ENCODE measurements around the gene LPCAT2.

LPCAT2 gene

DNA sequence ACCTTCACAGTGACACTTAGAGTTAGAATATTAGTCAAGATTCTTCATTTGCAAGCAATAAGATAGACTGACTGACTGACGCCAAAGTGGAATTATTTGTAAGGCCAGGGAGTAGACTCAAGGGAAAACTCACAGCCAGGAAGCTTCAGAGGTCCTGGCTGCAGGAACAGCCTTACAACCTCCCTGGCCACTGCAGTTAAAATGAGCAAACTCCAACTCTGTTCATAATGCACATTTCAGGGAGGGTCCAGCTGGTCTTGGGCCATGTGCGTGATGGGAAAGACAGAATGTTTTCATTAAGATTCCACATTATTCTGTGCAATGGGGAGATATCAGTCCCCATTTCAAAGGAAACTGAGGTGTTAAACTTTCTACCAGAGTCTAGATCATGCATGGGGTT lies 67.5 kb downstream of the LPCAT2 start:
- TF ChIP-seq, protein P1, sequence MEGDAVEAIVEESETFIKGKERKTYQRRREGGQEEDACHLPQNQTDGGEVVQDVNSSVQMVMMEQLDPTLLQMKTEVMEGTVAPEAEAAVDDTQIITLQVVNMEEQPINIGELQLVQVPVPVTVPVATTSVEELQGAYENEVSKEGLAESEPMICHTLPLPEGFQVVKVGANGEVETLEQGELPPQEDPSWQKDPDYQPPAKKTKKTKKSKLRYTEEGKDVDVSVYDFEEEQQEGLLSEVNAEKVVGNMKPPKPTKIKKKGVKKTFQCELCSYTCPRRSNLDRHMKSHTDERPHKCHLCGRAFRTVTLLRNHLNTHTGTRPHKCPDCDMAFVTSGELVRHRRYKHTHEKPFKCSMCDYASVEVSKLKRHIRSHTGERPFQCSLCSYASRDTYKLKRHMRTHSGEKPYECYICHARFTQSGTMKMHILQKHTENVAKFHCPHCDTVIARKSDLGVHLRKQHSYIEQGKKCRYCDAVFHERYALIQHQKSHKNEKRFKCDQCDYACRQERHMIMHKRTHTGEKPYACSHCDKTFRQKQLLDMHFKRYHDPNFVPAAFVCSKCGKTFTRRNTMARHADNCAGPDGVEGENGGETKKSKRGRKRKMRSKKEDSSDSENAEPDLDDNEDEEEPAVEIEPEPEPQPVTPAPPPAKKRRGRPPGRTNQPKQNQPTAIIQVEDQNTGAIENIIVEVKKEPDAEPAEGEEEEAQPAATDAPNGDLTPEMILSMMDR (IDR thresholded peaks at IDR 0.05; ENCODE audit: low read depth, low read length): no peak
- no peak overlapping the region for H3K27ac ChIP-seq
- H3K4me3 ChIP-seq (ENCODE audit: low read depth, low read length): no peak overlapping the region
- peaks cover 5% of the 10 kb centered on the region; the same call in 1 of the 2 replicates for H3K36me3 ChIP-seq
- DNase-seq: no peak
- H3K27me3 ChIP-seq (ENCODE audit: insufficient read depth, low read depth, severe bottlenecking): no peaks in the 10 kb centered on the region
- no peaks in the 10 kb centered on the region for H3K9me3 ChIP-seq (ENCODE audit: severe bottlenecking)

DNA sequence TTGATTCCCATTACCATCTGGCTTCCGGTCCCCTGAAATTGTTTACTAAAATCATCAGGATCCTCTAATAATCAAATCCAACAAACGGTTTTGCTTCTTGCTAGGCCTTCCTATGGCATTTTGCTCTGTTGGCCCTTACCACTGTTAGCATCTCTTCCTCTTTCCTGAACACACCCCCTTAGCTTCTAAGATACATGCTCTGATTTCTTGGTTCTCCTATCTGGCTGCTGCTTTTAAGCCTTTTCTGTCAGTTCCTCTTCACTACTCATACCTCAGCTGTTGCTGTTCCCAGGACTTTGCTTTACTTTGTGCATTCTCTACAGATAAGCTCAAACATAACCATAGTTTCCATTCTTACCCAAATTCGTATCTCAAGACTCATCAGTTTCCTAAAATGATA lies 69.0 kb downstream of the LPCAT2 start:
- Histone ChIP-seq H3K4me3 (ENCODE audit: low read depth, low read length) (no peak overlapping the region), H3K27me3 (ENCODE audit: insufficient read depth, low read depth, severe bottlenecking) (no peaks in the 10 kb centered on the region), H3K27ac (no peak overlapping the region), H3K36me3 (peaks cover 5% of the 10 kb centered on the region; the same call in 1 of the 2 replicates), H3K9me3 (ENCODE audit: severe bottlenecking) (no peaks in the 10 kb centered on the region)
- no peak for DNase-seq
- TF ChIP-seq, protein P1 (IDR thresholded peaks at IDR 0.05; ENCODE audit: low read depth, low read length): no peak

DNA sequence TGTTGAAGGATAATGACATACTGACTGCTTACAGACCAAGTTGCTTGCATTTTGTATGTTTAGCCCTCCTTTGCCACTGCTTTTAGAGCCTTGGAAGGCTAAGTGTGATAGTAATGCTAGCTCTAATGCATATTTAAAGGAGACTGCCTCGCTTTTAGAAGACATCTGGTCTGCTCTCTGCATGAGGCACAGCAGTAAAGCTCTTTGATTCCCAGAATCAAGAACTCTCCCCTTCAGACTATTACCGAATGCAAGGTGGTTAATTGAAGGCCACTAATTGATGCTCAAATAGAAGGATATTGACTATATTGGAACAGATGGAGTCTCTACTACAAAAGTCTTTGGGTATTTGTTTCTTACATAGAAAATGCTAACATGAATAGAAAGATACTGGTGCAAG lies 76.8 kb downstream of the LPCAT2 start:
- Histone ChIP-seq H3K36me3 (no peaks in the 10 kb centered on the region), H3K27ac (no peak overlapping the region), H3K4me3 (ENCODE audit: low read depth, low read length) (no peak overlapping the region), H3K9me3 (ENCODE audit: severe bottlenecking) (no peaks in the 10 kb centered on the region), H3K27me3 (ENCODE audit: insufficient read depth, low read depth, severe bottlenecking) (no peaks in the 10 kb centered on the region)
- TF ChIP-seq, protein P1 (IDR thresholded peaks at IDR 0.05; ENCODE audit: low read depth, low read length): no peak
- DNase-seq: no peak

DNA sequence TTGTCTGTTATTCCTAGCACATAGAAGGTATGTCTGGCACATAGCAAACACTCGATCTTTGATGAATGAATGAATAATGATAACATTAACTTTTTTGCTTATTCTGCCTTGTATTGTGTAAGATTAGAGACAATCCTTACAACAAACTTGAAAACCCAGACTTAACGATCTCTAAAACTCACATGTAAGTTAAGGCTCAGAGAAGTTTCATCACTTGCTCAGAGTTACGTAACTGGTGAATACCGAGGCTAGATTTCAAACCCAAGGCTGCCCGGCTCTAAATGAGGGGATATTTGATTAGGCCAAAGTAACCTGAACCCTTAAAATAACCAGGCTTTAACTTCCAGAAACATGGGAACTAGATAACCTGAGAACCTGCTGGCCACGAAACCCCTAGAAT lies 79.9 kb downstream of the LPCAT2 start:
- TF ChIP-seq, protein P1 (IDR thresholded peaks at IDR 0.05; ENCODE audit: low read depth, low read length): no peak
- no peaks in the 10 kb centered on the region for H3K27me3 ChIP-seq (ENCODE audit: insufficient read depth, low read depth, severe bottlenecking)
- no peaks in the 10 kb centered on the region for H3K36me3 ChIP-seq
- H3K27ac ChIP-seq: no peak overlapping the region
- no peak overlapping the region for H3K4me3 ChIP-seq (ENCODE audit: low read depth, low read length)
- no peaks in the 10 kb centered on the region for H3K9me3 ChIP-seq (ENCODE audit: severe bottlenecking)
- no peak for DNase-seq

DNA sequence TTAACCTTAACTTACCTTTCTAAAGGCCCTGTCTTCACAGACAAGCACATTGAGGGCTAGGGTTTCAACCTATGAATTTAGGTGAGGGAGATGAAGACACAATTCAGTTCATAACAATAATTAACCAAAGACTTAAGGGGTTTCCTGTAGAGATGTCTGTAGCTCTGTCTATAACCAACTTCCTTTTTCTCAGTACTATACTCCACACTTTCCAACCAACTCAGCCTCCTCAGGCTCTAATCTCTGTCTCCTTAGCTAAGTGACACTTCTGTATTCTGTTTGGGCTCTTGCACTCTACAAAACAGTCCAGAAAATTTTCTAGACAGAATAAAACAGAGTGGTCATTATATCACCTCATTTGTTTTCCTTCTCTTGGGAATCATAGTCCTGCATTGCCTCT lies 83.4 kb downstream of the LPCAT2 start:
- H3K4me3 ChIP-seq (ENCODE audit: low read depth, low read length): no peak overlapping the region
- H3K36me3 ChIP-seq: no peaks in the 10 kb centered on the region
- H3K9me3 ChIP-seq (ENCODE audit: severe bottlenecking): no peaks in the 10 kb centered on the region
- H3K27ac ChIP-seq: no peak overlapping the region
- H3K27me3 ChIP-seq (ENCODE audit: insufficient read depth, low read depth, severe bottlenecking): no peaks in the 10 kb centered on the region
- TF ChIP-seq, protein P1 (IDR thresholded peaks at IDR 0.05; ENCODE audit: low read depth, low read length): no peak
- no peak for DNase-seq

DNA sequence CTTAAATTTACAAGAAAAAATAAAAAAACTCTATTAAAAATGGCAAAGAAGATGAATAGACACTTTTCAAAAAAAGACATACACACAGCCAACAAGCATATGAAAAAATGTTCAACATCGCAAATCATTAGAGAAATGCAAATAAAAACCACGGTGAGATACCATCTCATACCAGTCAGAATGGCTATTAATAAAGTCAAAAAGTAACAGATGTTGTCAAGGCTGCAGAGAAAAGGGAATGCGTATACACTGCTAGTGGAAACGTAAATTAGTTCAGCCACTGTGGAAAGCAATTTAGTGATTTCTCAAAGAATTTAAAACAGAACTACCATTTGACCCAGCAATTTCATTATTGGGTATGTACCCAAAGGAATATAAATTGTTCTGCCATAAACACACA lies 89.1 kb downstream of the LPCAT2 start:
- Histone ChIP-seq H3K36me3 (no peaks in the 10 kb centered on the region), H3K27ac (no peak overlapping the region), H3K9me3 (ENCODE audit: severe bottlenecking) (no peaks in the 10 kb centered on the region), H3K4me3 (ENCODE audit: low read depth, low read length) (no peak overlapping the region), H3K27me3 (ENCODE audit: insufficient read depth, low read depth, severe bottlenecking) (no peaks in the 10 kb centered on the region)
- TF ChIP-seq, protein P1 (IDR thresholded peaks at IDR 0.05; ENCODE audit: low read depth, low read length): no peak
- DNase-seq: no peak

Measured in WERI-Rb-1 (cell line).